Measurements from ENCODE around the gene PEX5.
"Not testable (repeated sequence)": the region's sequence is repeated elsewhere in the genome, so short reads cannot be mapped to it uniquely, and the experiment has no call there.

The PEX5 gene

GRCh38 chr12:7160183-7160582, 29.3 kb upstream of the PEX5 start:
- ATAC-seq, result no peak
- no peak for DNase-seq

DNA sequence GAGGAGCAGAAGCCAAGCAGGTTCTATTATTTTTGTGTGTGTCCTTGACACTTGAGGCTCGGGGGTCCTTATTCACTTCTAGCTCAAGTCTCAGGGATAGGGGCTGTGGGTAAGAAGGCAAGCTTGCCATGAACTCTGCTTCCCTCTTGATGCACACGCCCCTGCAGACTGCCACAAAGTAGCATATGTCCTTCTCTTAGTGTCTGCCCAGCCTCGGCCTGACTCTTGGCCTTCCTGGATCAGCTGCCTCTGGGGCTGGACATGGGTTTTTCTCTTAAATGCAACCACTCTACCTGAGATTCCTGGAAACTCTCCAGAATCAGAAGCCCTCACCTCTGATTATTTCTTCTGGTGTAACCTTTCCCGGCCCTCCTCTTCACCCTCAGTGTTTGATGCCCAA, 28.2 kb upstream of the PEX5 start:
- DNase-seq (no peak), ATAC-seq (no peak)

GRCh38 chr12:7161811-7162210, 27.7 kb upstream of the PEX5 start:
- ATAC-seq, result no peak
- DNase-seq, result no peak

- ATAC-seq (peak; percentile 42), DNase-seq (peak; percentile 28)
Measured at GRCh38 chr12:7162691-7163114, 26.8 kb upstream of the PEX5 start.

DNA sequence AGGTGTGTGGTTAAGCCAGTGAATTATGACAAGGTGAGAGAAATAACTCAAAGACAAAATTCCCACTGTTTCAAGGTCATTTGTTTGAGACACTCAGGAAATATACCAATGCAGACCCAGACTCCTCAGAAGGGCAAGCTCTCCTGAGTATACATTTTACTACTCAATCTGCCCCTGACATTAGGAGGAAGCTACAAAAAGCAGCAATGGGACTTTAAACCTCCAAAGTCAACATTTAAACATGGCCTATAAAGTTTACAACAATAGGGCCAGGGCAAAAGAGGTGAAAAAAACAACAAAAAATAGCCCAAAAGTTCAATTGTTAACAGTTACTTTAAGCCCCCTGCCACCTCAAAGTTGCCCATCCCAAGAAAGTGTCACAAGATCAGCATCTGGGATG, 19.5 kb upstream of the PEX5 start:
- ATAC-seq, result no peak
- DNase-seq, result no peak

DNA sequence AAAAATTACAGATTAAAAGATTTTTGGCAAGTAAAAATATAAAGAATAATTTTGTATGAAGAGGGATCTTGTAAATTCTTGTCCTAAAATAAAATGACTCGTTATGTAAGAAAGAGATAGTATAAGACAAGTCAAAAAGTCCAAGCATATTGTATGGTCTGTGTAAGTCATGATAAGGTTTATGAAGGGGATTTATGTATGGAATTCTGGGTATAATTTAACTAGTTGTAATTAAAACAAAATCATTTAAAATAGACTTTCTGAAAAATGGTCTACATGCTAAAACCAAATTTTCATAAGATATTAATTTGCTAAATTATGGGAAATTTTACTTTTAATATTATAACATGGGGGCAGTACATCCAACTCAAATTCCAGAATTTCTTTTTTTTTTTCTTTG, 17.6 kb upstream of the PEX5 start:
- DNase-seq, result no peak
- no peak for ATAC-seq

DNA sequence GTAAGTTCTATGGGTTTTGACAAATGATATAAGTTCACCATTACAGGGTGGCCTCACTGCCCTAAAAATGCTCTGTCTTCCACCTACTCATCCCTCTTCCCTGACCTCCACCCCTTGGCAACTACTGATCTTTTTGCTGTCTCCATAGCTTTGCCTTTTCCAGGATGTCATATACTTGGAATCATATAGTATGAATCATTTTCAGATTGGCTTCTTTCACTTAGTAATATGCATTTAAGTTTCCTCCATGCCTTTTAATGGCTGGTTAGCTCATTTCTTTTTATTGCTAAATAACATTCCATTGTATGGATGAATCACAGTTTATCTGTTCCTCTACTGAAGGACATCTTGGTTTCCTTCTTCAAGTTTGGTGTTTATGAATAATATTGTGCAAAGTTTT, 14.0 kb upstream of the PEX5 start:
- DNase-seq, result no peak
- ATAC-seq, result no peak

- ATAC-seq (no peak), DNase-seq (no peak)
Measured at GRCh38 chr12:7176595-7176994, 12.9 kb upstream of the PEX5 start.

GRCh38 chr12:7178481-7178880, 11.0 kb upstream of the PEX5 start:
- ATAC-seq (no peak), DNase-seq (no peak)

DNA sequence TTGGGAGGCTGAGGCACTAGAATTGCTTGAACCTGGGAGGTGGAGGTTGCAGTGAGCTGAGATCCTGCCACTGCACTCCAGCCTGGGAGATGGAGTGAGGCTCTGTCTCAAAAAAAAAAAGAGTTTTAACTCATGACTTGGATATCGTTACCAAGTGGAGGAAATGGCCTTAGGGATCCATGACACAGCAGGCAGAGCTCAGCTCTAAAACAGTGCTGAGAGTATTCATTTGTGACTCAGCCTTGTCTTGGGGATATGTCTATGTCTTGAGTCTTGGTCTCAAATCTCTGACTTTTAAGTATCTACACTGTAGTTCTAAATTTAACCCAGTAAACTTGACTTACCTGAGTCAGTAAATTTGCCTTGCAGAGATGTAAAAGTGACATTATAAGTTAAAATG, 8.8 kb upstream of the PEX5 start:
- no peak for ATAC-seq

GRCh38 chr12:7186058-7186457, 3.4 kb upstream of the PEX5 start:
- DNase-seq, ATAC-seq: not testable (repeated sequence)

More for the DNA sequence above, 8.8 kb upstream of the PEX5 start:
- DNase-seq, result no peak

DNA sequence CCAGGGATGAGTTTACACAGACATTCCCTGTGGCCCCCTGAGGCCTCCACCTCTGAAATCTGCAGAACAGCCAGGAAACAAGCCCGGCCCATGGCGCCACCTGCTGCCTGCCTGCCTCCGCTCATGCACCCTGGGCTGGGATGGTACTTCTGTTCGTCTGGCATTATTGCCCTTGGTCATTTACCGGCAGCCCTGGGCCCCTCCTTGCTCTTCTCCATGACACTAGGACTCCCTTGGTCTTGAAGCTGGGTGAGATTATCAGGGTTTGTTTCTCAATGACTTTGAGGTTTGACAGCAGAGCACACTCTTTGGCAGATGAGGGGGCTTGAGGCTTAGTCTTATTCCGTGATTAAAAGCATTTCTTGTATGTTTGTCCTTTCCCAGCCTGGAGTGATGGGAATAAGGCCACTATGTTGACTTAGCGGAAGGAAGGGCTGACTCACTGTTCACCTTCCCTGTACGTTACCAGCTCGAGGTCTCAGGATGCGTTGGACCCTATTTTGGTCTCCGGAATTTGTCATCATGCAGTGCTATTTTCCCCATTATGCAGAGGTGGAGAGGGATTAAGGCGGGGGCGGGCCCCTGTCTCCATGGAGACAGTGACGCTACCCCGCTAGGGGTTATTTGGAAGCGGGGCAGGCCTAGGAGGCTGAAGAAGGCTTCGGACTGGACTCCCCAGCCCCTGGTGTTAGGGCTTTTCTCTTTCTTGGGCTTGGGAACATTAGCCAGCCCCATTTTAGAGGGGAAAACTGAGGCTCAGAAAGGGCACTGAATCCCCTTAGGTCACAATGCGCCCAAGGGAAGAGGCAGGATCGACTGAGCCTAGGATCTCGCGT, 706 bp upstream of the PEX5 start:
- peak; percentile 79 for DNase-seq
- ATAC-seq, result peak; percentile 56

DNA sequence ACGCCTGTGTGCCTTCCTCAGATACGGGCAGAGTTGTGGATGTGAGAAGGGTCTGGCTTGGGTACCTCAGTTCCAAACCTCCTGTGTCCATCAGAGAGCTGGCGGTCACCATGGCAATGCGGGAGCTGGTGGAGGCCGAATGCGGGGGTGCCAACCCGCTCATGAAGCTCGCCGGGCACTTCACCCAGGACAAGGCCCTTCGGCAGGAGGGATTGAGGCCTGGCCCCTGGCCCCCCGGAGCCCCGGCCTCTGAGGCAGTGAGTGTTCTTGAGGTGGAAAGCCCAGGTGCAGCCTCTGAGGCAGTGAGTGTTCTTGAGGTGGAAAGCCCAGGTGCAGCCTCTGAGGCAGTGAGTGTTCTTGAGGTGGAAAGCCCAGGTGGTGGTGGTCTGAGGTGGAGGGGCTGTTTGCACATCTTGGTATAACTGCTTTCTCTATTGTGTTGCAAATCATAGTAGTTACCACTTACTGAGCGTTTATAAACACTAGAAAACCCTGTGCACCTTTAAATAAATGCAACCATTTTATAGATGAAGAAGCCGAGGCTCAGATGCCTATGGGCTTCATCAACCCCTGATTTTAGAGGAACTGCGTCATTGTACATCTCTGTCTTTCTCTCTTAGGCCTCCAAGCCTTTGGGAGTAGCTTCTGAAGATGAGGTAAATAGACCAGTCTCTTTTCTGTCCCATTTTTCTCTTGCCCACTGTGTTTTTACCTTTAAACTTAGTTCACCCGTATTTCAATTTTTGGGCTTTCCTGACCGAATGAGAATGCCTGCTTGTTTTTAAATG, 976 bp downstream of the PEX5 start:
- DNase-seq, result peak; percentile 19
- ATAC-seq, result no peak

DNA sequence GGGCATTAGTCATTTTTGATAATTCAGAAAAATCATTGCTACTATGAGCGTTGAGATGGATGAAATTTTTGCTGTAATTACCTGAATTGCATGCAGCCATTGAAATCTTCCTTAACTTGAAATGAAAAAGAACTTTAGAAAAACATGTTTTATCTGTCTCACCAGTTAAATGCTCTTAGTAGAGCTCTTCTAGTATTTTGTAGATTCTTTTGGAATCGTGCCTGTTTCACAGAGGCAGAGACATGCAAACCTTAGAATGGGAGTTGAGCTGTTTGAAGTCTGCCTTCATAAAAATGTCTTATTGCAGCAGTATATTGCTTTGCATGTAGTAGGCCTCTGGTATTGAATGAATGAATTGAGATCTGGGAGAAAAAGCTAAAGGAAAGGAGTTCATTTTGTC, 4.2 kb downstream of the PEX5 start:
- no peak for DNase-seq
- ATAC-seq, result no peak

GRCh38 chr12:7197841-7198240, 8.4 kb downstream of the PEX5 start:
- no peak for ATAC-seq

DNA sequence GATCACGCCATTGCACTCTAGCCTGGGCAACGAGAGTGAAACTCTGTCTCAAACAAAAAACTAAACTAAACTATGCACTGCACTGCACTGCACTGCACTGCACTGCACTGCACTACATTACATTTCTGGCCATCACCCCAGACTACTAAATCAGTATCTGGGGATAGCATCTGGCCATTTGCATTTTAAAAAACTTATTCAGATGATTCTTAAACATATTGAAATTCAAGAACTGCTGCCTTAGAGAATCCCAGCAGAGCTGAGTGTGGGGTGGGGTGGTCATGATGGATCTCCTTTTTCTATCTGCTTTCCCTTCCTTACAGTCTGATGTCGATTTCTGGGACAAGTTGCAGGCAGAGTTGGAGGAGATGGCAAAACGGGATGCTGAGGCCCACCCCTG, 13.6 kb downstream of the PEX5 start:
- no peak for DNase-seq
- ATAC-seq, result no peak

More at GRCh38 chr12:7197841-7198240, 8.4 kb downstream of the PEX5 start:
- no peak for DNase-seq

GRCh38 chr12:7205091-7205490, 15.6 kb downstream of the PEX5 start:
- DNase-seq (no peak), ATAC-seq (no peak)

DNA sequence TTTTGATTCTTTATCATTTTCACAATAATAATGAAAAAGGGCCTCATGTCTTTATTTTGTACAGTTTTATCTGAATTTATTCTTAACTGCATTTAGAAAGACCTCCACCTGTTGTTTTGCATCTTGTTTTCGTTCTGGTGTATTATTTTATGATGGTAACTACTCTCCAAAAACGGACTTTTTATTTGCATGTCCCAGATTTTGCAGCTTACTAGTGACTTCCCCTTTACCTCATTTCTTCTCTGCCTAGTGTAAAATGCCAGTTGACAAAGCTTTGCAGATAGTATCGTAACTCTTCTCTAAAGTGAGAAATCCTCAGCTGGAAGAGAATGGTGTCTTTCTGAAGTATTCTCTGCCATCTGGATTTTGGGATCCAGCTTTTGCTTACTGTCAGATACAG, 17.2 kb downstream of the PEX5 start:
- ATAC-seq, result no peak
- DNase-seq, result no peak

GRCh38 chr12:7207866-7208625, 18.6 kb downstream of the PEX5 start:
- DNase-seq (no peak), ATAC-seq (no peak)

GRCh38 chr12:7209958-7210357, 20.5 kb downstream of the PEX5 start:
- ATAC-seq, result no peak
- DNase-seq, result no peak

- ATAC-seq (no peak), DNase-seq (no peak)
Measured at GRCh38 chr12:7210642-7211151, 21.2 kb downstream of the PEX5 start.

DNA sequence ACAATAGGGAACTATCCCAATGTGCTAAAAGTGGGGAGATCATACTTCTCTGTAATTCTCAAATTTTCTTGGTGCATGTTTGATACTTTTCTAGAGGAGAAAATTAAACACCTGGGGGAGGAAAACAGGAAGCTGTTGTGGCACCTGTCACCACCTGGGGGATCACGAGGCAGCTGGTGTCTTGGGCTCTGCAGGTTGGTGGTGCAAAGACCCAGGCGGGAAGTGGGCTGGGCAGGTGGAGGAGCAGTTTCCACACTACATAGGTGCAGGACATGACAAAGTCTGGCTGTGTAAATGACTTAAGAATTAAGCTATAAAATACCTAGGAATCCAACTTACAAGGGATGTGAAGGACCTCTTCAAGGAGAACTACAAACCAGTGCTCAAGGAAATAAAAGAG, 23.2 kb downstream of the PEX5 start:
- ATAC-seq (no peak), DNase-seq (no peak)
